ENCODE data around the gene GRID2. TPM values are rescaled to one million over a fixed set of nuclear protein-coding genes. Genes with fewer than 3 reads are reported as not detected.

GRID2 gene
- total and polyA plus RNA-seq, 2 of the 4 experiments (the other 2 are of a cell fraction), result under 0.01 TPM; not detected in 1

- ATAC-seq (ENCODE audit: low read depth) (no peak), DNase-seq (no peak)
- no peaks in the 10 kb centered on the region for H3K27me3 ChIP-seq (ENCODE audit: control insufficient read depth, insufficient read depth, low read length)
- no peak overlapping the region for H3K4ac ChIP-seq (ENCODE audit: low read depth, low read length)
- no peak overlapping the region for H3K56ac ChIP-seq (ENCODE audit: extremely low read depth, insufficient read depth, low read length)
- ChIA-PET POLR2A (ENCODE audit: unreplicated experiment) (no interaction called here), CTCF (no interaction called here)
- no peak overlapping the region for H2BK120ac ChIP-seq (ENCODE audit: low read depth, low read length)
- intact Hi-C loops (cut with micrococcal nuclease), result no loop called here
- no peak for TF ChIP-seq CEBPB (IDR thresholded peaks at IDR 0.05; ENCODE audit: low read depth, low read length)
- TF ChIP-seq USF2 (IDR thresholded peaks at IDR 0.05; ENCODE audit: low read depth, low read length), result no peak
- no peak for TF ChIP-seq RAD21 (IDR thresholded peaks at IDR 0.05; ENCODE audit: low read length)
- no peak for TF ChIP-seq CHD1 (IDR thresholded peaks at IDR 0.05; ENCODE audit: low read depth, low read length)
- no peak for TF ChIP-seq RFX5 (IDR thresholded peaks at IDR 0.05; ENCODE audit: low read depth, low read length)
- TF ChIP-seq RCOR1 (IDR thresholded peaks at IDR 0.05; ENCODE audit: insufficient replicate concordance, low read length), result no peak
- TF ChIP-seq NFE2L2 (IDR thresholded peaks at IDR 0.05; ENCODE audit: low read depth, low read length), result no peak
- TF ChIP-seq ELK1 (IDR thresholded peaks at IDR 0.05; ENCODE audit: borderline replicate concordance, low read depth, low read length), result no peak
- TF ChIP-seq MAZ (IDR thresholded peaks at IDR 0.05; ENCODE audit: borderline replicate concordance, low read depth, low read length), result no peak
- no peak for TF ChIP-seq BHLHE40 (IDR thresholded peaks at IDR 0.05; ENCODE audit: low read depth, low read length)
- no peak overlapping the region for H4K91ac ChIP-seq (ENCODE audit: insufficient read depth, low read depth, low read length)
- no peaks in the 10 kb centered on the region for H3K79me1 ChIP-seq (ENCODE audit: low read depth in 1 of 2, low read length in 2 of 2)
- H4K8ac ChIP-seq (ENCODE audit: low read depth in 2 of 2, low read length in 2 of 2), result no peak overlapping the region
- no peak overlapping the region for H3K4me3 ChIP-seq (ENCODE audit: insufficient read depth, low read depth, low read length)
- H3K23ac ChIP-seq (ENCODE audit: low read depth, low read length), result no peak overlapping the region
- H3K14ac ChIP-seq (replicated peaks; ENCODE audit: low read depth, low read length), result no peak overlapping the region
- no peak overlapping the region for H3K27ac ChIP-seq (ENCODE audit: insufficient read depth, low read length)
- WGBS, 2 experiments (ENCODE audit: extremely low coverage in 2 of 2, insufficient read length in 1 of 2), result no CpG with 5 or more reads among the region's 2 CpGs
- H3K36me3 ChIP-seq (ENCODE audit: control insufficient read depth, insufficient read depth, low read length), result no peaks in the 10 kb centered on the region
- in situ Hi-C loops (cut with MboI; ENCODE audit: low sequenced_read_pairs), result no loop called here
- dilution Hi-C loops (cut with HindIII; ENCODE audit: low sequenced_read_pairs, unreplicated experiment), result no loop called here
- no peak overlapping the region for H2BK15ac ChIP-seq (ENCODE audit: low read depth, low read length)
- no peak overlapping the region for H4K5ac ChIP-seq (ENCODE audit: low read depth, low read length)
- no TSS peak for BruUV-seq (replicated peaks)
- H3K4me2 ChIP-seq (ENCODE audit: low read depth, low read length), result no peak overlapping the region
- H2BK20ac ChIP-seq (ENCODE audit: low read depth, low read length), result no peak overlapping the region
- H3K9me1 ChIP-seq (ENCODE audit: insufficient read depth, low read length), result no peaks in the 10 kb centered on the region
- no peak overlapping the region for H2AK5ac ChIP-seq (ENCODE audit: low read depth, low read length)
- no peak overlapping the region for H2AFZ ChIP-seq (replicated peaks; ENCODE audit: low read length, poor library complexity)
- no peak overlapping the region for H2AK9ac ChIP-seq (replicated peaks; ENCODE audit: low read depth, low read length, poor library complexity)
- H3K9ac ChIP-seq (ENCODE audit: low read depth, low read length), result no peak overlapping the region
- H3K18ac ChIP-seq (ENCODE audit: low read depth, low read length), result no peak overlapping the region
- no peaks in the 10 kb centered on the region for H3K4me1 ChIP-seq (ENCODE audit: control insufficient read depth, insufficient read depth, low read length)
- H2BK5ac ChIP-seq (ENCODE audit: low read depth, low read length, poor library complexity, severe bottlenecking), result no peak overlapping the region
- H4K20me1 ChIP-seq (ENCODE audit: insufficient read depth, low read length), result no peaks in the 10 kb centered on the region
- no peaks in the 10 kb centered on the region for H3K9me3 ChIP-seq (ENCODE audit: control insufficient read depth, insufficient read depth, low read length)
Measured at GRCh38 chr4:93152491-93152890, 848.7 kb downstream of the GRID2 start.
